K562 (cell line): ENCODE measurements around the gene ICA1L. TPM values are rescaled to one million over a fixed set of nuclear protein-coding genes. Genes with fewer than 3 reads are reported as not detected.

Experiments used
- ATAC-seq: fragments of 200-7000 bp; cut with Tn5 transposase; 3 replicates; pipeline ENCODE4 v1.9.1; 2020; ENCODE audit warnings: moderate library complexity
- BruUV-seq: library from RNA; stranded (reverse); fragments of 400-500 nt; replicated peaks from 2 replicates; lab custom pipeline; 2021; lab: Mats Ljungman, UMichigan
- CTCF ChIA-PET: fragments of 300-600 bp; formaldehyde crosslinking; extraction: SDS; loops from one replicate; lab custom pipeline; 2021; ENCODE audit warnings: low intra/inter-chr PET ratio; lab: Yijun Ruan, JAX
- POLR2A ChIA-PET: fragments of 300-600, 350-650 bp; sonication (Branson Sonifier 250); formaldehyde crosslinking; extraction: SDS; loops from one replicate; lab custom pipeline; 2021; ENCODE audit warnings: antibody characterized with exemption, inconsistent platforms; lab: Yijun Ruan, JAX
- DNase-seq, 4 experiments: peaks; one replicate each; pipeline versions ENCODE4 v3.0.0 to v3.0.0-alpha.2; 2011 to 2018; ENCODE audit warnings: low spot score in 3 of 4, mixed read lengths in 3 of 4; ENCODE audit errors: extremely low read depth in 1 of 4
- FAIRE-seq: peaks from 2 replicates; lab custom pipeline; 2011; peaks lifted over from hg19 to GRCh38; lab: Jason Lieb, UNC
- H2AFZ ChIP-seq: 2 replicates; pipeline ENCODE4 v1.6.0; 2011; ENCODE audit warnings: low read depth, low read length, control low read depth, inconsistent platforms
- H3K27ac ChIP-seq: fragments of 200-600 bp; 3 replicates; pipeline ENCODE4 v1.8.0; 2011; ENCODE audit warnings: low read depth, mild to moderate bottlenecking, control low read depth, inconsistent platforms, low read length, moderate library complexity, mixed read lengths; ENCODE audit errors: extremely low read depth
- H3K27me3 ChIP-seq, 2 experiments: fragments of 300-600 bp in 1 of 2; 2 replicates in 1 of 2; 3 replicates in 1 of 2; pipeline versions ENCODE4 v1.6.0 to v1.8.0; 2011; ENCODE audit warnings: inconsistent platforms in 2 of 2, low read length in 2 of 2, mild to moderate bottlenecking in 1 of 2, mixed read lengths in 1 of 2, moderate library complexity in 1 of 2; ENCODE audit not compliant: control insufficient read depth in 2 of 2, insufficient read depth in 2 of 2
- H3K36me3 ChIP-seq: fragments of 300-600 bp; 3 replicates; pipeline ENCODE4 v1.8.0; 2011; ENCODE audit warnings: mild to moderate bottlenecking, low read length, inconsistent platforms; ENCODE audit not compliant: control insufficient read depth, insufficient read depth
- H3K4me1 ChIP-seq, 2 experiments: fragments of 200-600 bp in 1 of 2; replicated peaks in 1 of 2; 2 replicates in 1 of 2; 3 replicates in 1 of 2; pipeline versions ENCODE4 v1.5.1 to v1.8.0; 2011; ENCODE audit warnings: inconsistent platforms in 2 of 2, low read length in 2 of 2, mild to moderate bottlenecking in 1 of 2, mixed read lengths in 1 of 2, moderate library complexity in 1 of 2; ENCODE audit not compliant: control insufficient read depth in 2 of 2, insufficient read depth in 2 of 2
- H3K4me2 ChIP-seq: 2 replicates; pipeline ENCODE4 v1.6.1; 2011; ENCODE audit warnings: low read length, control low read depth, inconsistent platforms, mixed read lengths; ENCODE audit not compliant: insufficient read depth
- H3K4me3 ChIP-seq: fragments of 200-600 bp; sonication (generic), shearing (Covaris generic); 2 replicates; pipeline ENCODE4 v1.5.1; 2016; ENCODE audit warnings: control low read depth, inconsistent platforms
- H3K79me2 ChIP-seq: fragments of 200-600 bp; 3 replicates; pipeline ENCODE4 v1.8.0; 2011; ENCODE audit warnings: low read length, inconsistent platforms; ENCODE audit not compliant: control insufficient read depth, insufficient read depth
- H3K9ac ChIP-seq, 2 experiments: 2 replicates each; pipeline versions ENCODE4 v1.6.0 to v1.6.1; 2011; ENCODE audit warnings: low read depth in 2 of 2, low read length in 2 of 2, control low read depth in 1 of 2, inconsistent platforms in 1 of 2, mild to moderate bottlenecking in 1 of 2, mixed read lengths in 1 of 2; ENCODE audit not compliant: insufficient read depth in 1 of 2
- H3K9me1 ChIP-seq: one replicate; pipeline ENCODE4 v1.6.0; 2011; ENCODE audit warnings: inconsistent platforms, mild to moderate bottlenecking, low read length, moderate library complexity; ENCODE audit not compliant: control insufficient read depth, insufficient read depth
- H3K9me3 ChIP-seq: replicated peaks from 2 replicates; pipeline ENCODE4 v1.5.1; 2011; ENCODE audit warnings: low read depth, low read length, inconsistent platforms; ENCODE audit not compliant: control insufficient read depth, insufficient read depth
- H4K20me1 ChIP-seq: replicated peaks from 2 replicates; pipeline ENCODE4 v1.6.1; 2011; ENCODE audit warnings: low read length, inconsistent platforms, mixed read lengths; ENCODE audit not compliant: control insufficient read depth, insufficient read depth
- NCOR1 ChIP-seq: fragments of 450-650 bp; IDR thresholded peaks from 2 replicates; pipeline ENCODE4 v1.6.1; 2016; ENCODE audit warnings: mild to moderate bottlenecking, moderate library complexity
- TRIM28 ChIP-seq: fragments of 450-650 bp; IDR thresholded peaks from 2 replicates; pipeline ENCODE4 v1.6.1; 2017
- ZSCAN29 ChIP-seq: fragments of 450-650 bp; IDR thresholded peaks from 2 replicates; pipeline ENCODE4 v1.6.1; 2017
- in situ Hi-C: fragments of 300-500 bp; cut with MboI; formaldehyde crosslinking; loops from 4 replicates; pipeline ENCODE4 v1.15.0; 2018; ENCODE audit warnings: inconsistent platforms, mixed read lengths
- intact Hi-C: fragments of 100-400 bp; cut with micrococcal nuclease; formaldehyde crosslinking; loops from 2 replicates; pipeline ENCODE4 v1.14.2; 2022
- polyA plus RNA-seq, 8 experiments: library from polyadenylated mRNA; depleted of rRNA in 4 of 8; stranded (reverse) in 5 of 8; unstranded in 3 of 8; fragments of >200 nt; fragmentation: Nextera tagmentation in 2 of 8; fragmentation: Illumina TruSeq in 1 of 8; extraction: Ambion mirVana in 2 of 8; extraction: Trizol in 1 of 8; gene quantifications; 2 replicates each; pipeline versions ENCODE4 v1.2.1 to v1.2.3, GENCODE V29; 2011 to 2014; ENCODE audit warnings: inconsistent platforms in 1 of 8, missing spikeins in 1 of 8
- total RNA-seq, 7 experiments: library from RNA; depleted of rRNA in 6 of 7; stranded (reverse); fragments of >200 nt in 6 of 7; fragmentation: Illumina TruSeq in 2 of 7; extraction: Trizol in 2 of 7; gene quantifications; 2 replicates each; pipeline versions ENCODE4 v1.2.1 to v1.2.3, GENCODE V29; 2011 to 2021; ENCODE audit warnings: low replicate concordance in 1 of 7
- TF ChIP-seq, protein P1 (sequence below): fragments of 450-650 bp; formaldehyde crosslinking; IDR thresholded peaks from 2 replicates; pipeline ENCODE4 v1.4.0; 2020; ENCODE audit warnings: mild to moderate bottlenecking, moderate library complexity
- TF ChIP-seq, protein P2 (sequence below): fragments of 250-450 bp; sonication (Bioruptor Pico); IDR thresholded peaks from 2 replicates; pipeline ENCODE4 v1.5.1; 2021; ENCODE audit warnings: mild to moderate bottlenecking

The ICA1L gene
- total and polyA plus RNA-seq, 9 of the 15 experiments (the other 6 are each of a cell fraction or from before 2014, with no cell fraction given), result 0.57 to 1.7 (median 1.1) TPM

DNA sequence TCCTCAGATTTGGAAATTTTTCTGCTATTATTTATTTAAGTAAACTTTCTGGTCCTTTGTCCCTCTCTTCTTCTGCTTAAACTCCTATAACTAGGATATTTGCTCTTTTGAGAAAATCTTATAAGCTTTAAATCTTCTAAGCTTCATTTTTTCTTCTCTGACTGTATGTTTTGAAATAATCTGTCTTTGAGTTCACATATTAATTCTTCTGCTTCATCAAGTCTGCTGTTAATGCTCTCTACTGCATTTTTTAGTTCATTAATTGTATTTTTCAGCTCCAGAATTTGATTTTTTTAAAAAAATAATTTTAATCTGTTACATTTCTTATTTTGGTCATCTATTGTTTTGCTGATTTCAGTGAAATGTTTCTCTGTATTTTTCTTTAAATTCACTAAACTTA is 28.9 kb downstream of the ICA1L start:
- BruUV-seq, result no TSS peak
- CTCF ChIA-PET, result no interaction called here

More for the DNA sequence above, 28.9 kb downstream of the ICA1L start:
- Histone ChIP-seq H3K4me3 (no peak overlapping the region), H2AFZ (no peak overlapping the region), H3K9ac (no peak overlapping the region), H4K20me1 (no peaks in the 10 kb centered on the region), H3K9me1 (no peaks in the 10 kb centered on the region), H3K27ac (no peak overlapping the region), H3K4me1 (no peaks in the 10 kb centered on the region), H3K9me3 (0 out of 2 replicates have a peak, but pooled peaks cover 2% of the 10 kb centered on the region), H3K79me2 (no peaks in the 10 kb centered on the region), H3K4me2 (no peak overlapping the region), H3K27me3 (no peaks in the 10 kb centered on the region), H3K36me3 (no peaks in the 10 kb centered on the region)
- no peak for ATAC-seq
- POLR2A ChIA-PET, result no interaction called here
- in situ Hi-C loops (no loop called here), intact Hi-C loops (no loop called here)
- FAIRE-seq, result no peak
- TF ChIP-seq, protein P1, sequence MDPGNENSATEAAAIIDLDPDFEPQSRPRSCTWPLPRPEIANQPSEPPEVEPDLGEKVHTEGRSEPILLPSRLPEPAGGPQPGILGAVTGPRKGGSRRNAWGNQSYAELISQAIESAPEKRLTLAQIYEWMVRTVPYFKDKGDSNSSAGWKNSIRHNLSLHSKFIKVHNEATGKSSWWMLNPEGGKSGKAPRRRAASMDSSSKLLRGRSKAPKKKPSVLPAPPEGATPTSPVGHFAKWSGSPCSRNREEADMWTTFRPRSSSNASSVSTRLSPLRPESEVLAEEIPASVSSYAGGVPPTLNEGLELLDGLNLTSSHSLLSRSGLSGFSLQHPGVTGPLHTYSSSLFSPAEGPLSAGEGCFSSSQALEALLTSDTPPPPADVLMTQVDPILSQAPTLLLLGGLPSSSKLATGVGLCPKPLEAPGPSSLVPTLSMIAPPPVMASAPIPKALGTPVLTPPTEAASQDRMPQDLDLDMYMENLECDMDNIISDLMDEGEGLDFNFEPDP (CRISPR knock-in tag), result no peak
- peak; percentile 65; the same call in 1 of the 2 replicates for TF ChIP-seq TRIM28
- TF ChIP-seq, protein P2, sequence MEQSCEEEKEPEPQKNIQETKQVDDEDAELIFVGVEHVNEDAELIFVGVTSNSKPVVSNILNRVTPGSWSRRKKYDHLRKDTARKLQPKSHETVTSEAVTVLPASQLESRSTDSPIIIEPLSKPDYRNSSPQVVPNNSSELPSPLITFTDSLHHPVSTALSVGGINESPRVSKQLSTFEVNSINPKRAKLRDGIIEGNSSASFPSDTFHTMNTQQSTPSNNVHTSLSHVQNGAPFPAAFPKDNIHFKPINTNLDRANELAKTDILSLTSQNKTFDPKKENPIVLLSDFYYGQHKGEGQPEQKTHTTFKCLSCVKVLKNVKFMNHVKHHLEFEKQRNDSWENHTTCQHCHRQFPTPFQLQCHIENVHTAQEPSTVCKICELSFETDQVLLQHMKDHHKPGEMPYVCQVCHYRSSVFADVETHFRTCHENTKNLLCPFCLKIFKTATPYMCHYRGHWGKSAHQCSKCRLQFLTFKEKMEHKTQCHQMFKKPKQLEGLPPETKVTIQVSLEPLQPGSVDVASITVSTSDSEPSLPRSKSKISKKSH (CRISPR knock-in tag), result 0 out of 2 replicates have a peak, but pooled peaks have one; percentile 26
- no peak for TF ChIP-seq ZSCAN29
- TF ChIP-seq NCOR1, result no peak
- no peak for DNase-seq
